A673 (cell line): ENCODE data around the gene GSAP. TPM values are rescaled to one million over a fixed set of nuclear protein-coding genes. Genes with fewer than 3 reads are reported as not detected.

Source experiments
- BruUV-seq: library from RNA; stranded (reverse); fragments of 400-500 nt; replicated peaks from 2 replicates; lab custom pipeline; 2021; lab: Mats Ljungman, UMichigan
- CTCF ChIA-PET: fragments of 300-600 bp; sonication (Branson Sonifier 250); formaldehyde crosslinking; loops from one replicate; lab custom pipeline; 2022; ENCODE audit warnings: antibody characterized with exemption; lab: Charles Lee
- POLR2A ChIA-PET: fragments of 300-600 bp; sonication (Branson Sonifier 250); formaldehyde crosslinking; loops from one replicate; lab custom pipeline; 2022; ENCODE audit warnings: antibody characterized with exemption; ENCODE audit not compliant: low non-redundant PET; lab: Charles Lee
- DNase-seq: peaks from one replicate; pipeline ENCODE4 v3.0.0-alpha.2; 2015; ENCODE audit warnings: low spot score
- H3K27ac ChIP-seq: fragments of 200-600 bp; sonication (generic); 2 replicates; pipeline ENCODE4 v1.5.1; 2016; ENCODE audit warnings: mixed run types, low read depth, mild to moderate bottlenecking, mixed read lengths, antibody characterized with exemption, low read length; ENCODE audit not compliant: poor library complexity, severe bottlenecking
- H3K27me3 ChIP-seq: fragments of 200-600 bp; sonication (generic); replicated peaks from 2 replicates; pipeline ENCODE4 v1.6.1; 2017; ENCODE audit warnings: mixed run types, low read depth, mild to moderate bottlenecking, mixed read lengths, antibody characterized with exemption, low read length; ENCODE audit not compliant: insufficient read depth, poor library complexity
- H3K36me3 ChIP-seq: fragments of 200-600 bp; sonication (generic); 2 replicates; pipeline ENCODE4 v1.6.1; 2016; ENCODE audit warnings: mixed run types, mild to moderate bottlenecking, mixed read lengths, antibody characterized with exemption, low read length; ENCODE audit not compliant: insufficient read depth, poor library complexity, severe bottlenecking
- H3K4me1 ChIP-seq: fragments of 200-600 bp; sonication (generic); 2 replicates; pipeline ENCODE4 v1.6.1; 2017; ENCODE audit warnings: mixed run types, mild to moderate bottlenecking, mixed read lengths, antibody characterized with exemption, low read length; ENCODE audit not compliant: insufficient read depth, poor library complexity, severe bottlenecking
- H3K4me3 ChIP-seq: fragments of 200-600 bp; sonication (generic); 2 replicates; pipeline ENCODE4 v1.5.1; 2016; ENCODE audit warnings: low read depth, mixed run types, mild to moderate bottlenecking, mixed read lengths, low read length; ENCODE audit not compliant: poor library complexity, severe bottlenecking
- H3K9me3 ChIP-seq: fragments of 200-600 bp; sonication (generic); 2 replicates; pipeline ENCODE4 v1.6.1; 2016; ENCODE audit warnings: mixed run types, low read depth, mild to moderate bottlenecking, mixed read lengths, antibody characterized with exemption, low read length; ENCODE audit not compliant: poor library complexity, severe bottlenecking
- CTCF ChIP-seq: fragments of 300-800, 200-600 bp; sonication (generic); conservative IDR thresholded peaks from 2 replicates; pipeline ENCODE4 v1.5.1; 2017; ENCODE audit warnings: low read depth, mild to moderate bottlenecking, antibody characterized with exemption, low read length, moderate library complexity, mixed read lengths
- EZH2 ChIP-seq: fragments of 200-600 bp; sonication (generic); IDR thresholded peaks from 2 replicates; pipeline ENCODE4 v1.6.1; 2017; ENCODE audit warnings: borderline replicate concordance, low read depth, mild to moderate bottlenecking, mixed read lengths, antibody characterized with exemption, low read length; ENCODE audit not compliant: poor library complexity, severe bottlenecking
- intact Hi-C: fragments of 100-400 bp; cut with micrococcal nuclease; formaldehyde crosslinking; loops from one replicate; pipeline ENCODE4 v1.10.0; 2022; ENCODE audit not compliant: unreplicated experiment
- total RNA-seq: library from RNA; stranded (reverse); gene quantifications from 2 replicates; pipeline ENCODE4 v1.2.3, GENCODE V29; 2021

The GSAP gene
- total RNA-seq, 1 experiment from 2014 or later: 0.15 TPM

GRCh38 chr7:77413861-77414424 lies 2.2 kb downstream of the GSAP start:
- TF ChIP-seq EZH2: no peak
- no peak for TF ChIP-seq CTCF
- ChIA-PET POLR2A (interaction anchor here (0.5 kb wide), 1 partner anchor 815 kb away, joined by 11 read pairs; no protein-coding TSS in a partner anchor), CTCF (no interaction called here)
- DNase-seq: no peak
- no peaks in the 10 kb centered on the region for H3K36me3 ChIP-seq
- no peak overlapping the region for H3K4me3 ChIP-seq
- no peaks in the 10 kb centered on the region for H3K9me3 ChIP-seq
- no TSS peak for BruUV-seq
- H3K27ac ChIP-seq: no peak overlapping the region
- H3K27me3 ChIP-seq: peaks cover 32% of the 10 kb centered on the region
- intact Hi-C loops: no loop called here
- H3K4me1 ChIP-seq: no peaks in the 10 kb centered on the region

GRCh38 chr7:77413128-77413527 lies 3.0 kb downstream of the GSAP start:
- intact Hi-C loops: no loop called here
- Histone ChIP-seq H3K9me3 (no peaks in the 10 kb centered on the region), H3K27me3 (peaks cover 28% of the 10 kb centered on the region), H3K27ac (no peak overlapping the region), H3K4me3 (no peak overlapping the region), H3K36me3 (no peaks in the 10 kb centered on the region), H3K4me1 (no peaks in the 10 kb centered on the region)
- ChIA-PET CTCF (no interaction called here), POLR2A (no interaction called here)
- TF ChIP-seq CTCF (no peak), EZH2 (no peak)
- no peak for DNase-seq
- BruUV-seq: no TSS peak

GRCh38 chr7:77409739-77410547 lies 6.2 kb downstream of the GSAP start:
- H3K27me3 ChIP-seq: peaks cover under 1% of the 10 kb centered on the region
- H3K4me3 ChIP-seq: no peak overlapping the region
- POLR2A ChIA-PET: no interaction called here
- BruUV-seq: no TSS peak
- CTCF ChIA-PET: no interaction called here
- intact Hi-C loops: no loop called here
- TF ChIP-seq EZH2 (no peak), CTCF (no peak)
- H3K9me3 ChIP-seq: no peaks in the 10 kb centered on the region
- no peaks in the 10 kb centered on the region for H3K36me3 ChIP-seq
- no peak for DNase-seq
- H3K4me1 ChIP-seq: no peaks in the 10 kb centered on the region
- no peak overlapping the region for H3K27ac ChIP-seq
